ENCODE results near the gene MELK.

DNA sequence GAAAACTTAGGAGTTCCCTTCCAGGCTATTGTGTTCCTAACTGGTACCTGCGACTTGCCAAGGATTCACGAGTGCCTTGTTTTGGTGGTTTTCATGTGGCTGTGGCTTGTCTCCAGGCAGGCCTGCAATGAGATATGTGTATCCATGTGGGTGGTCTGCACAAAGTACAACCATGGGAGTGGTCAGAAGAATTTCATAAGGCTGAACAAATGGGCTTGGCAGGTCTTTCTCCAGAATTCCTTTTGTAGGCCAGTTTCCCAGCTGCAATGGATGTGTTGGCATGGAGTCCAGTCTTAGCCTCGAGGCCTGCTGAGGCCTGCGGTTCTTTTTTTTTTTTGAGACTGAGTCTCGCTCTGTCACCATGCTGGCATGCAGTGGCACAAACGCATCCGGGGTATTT, 28.8 kb upstream of the MELK start:
- TF ChIP-seq POLR2A (IDR thresholded peaks at IDR 0.05) (no peak), EP300 (IDR thresholded peaks at IDR 0.05) (no peak), POLR2AphosphoS5 (IDR thresholded peaks at IDR 0.05) (no peak)
- TF ChIP-seq, protein P1, sequence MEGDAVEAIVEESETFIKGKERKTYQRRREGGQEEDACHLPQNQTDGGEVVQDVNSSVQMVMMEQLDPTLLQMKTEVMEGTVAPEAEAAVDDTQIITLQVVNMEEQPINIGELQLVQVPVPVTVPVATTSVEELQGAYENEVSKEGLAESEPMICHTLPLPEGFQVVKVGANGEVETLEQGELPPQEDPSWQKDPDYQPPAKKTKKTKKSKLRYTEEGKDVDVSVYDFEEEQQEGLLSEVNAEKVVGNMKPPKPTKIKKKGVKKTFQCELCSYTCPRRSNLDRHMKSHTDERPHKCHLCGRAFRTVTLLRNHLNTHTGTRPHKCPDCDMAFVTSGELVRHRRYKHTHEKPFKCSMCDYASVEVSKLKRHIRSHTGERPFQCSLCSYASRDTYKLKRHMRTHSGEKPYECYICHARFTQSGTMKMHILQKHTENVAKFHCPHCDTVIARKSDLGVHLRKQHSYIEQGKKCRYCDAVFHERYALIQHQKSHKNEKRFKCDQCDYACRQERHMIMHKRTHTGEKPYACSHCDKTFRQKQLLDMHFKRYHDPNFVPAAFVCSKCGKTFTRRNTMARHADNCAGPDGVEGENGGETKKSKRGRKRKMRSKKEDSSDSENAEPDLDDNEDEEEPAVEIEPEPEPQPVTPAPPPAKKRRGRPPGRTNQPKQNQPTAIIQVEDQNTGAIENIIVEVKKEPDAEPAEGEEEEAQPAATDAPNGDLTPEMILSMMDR (IDR thresholded peaks at IDR 0.05) = no peak
